ENCODE results near the gene AP1S2. TPM values are rescaled to one million over a fixed set of nuclear protein-coding genes. Genes with fewer than 3 reads are reported as not detected.
A peak's percentile ranks its signal among the peaks of the same experiment; 100 is the strongest.
"Not testable (repeated sequence)": the region's sequence is repeated elsewhere in the genome, so short reads cannot be mapped to it uniquely, and the experiment has no call there.

AP1S2 gene
- 208 and 223 TPM in 2 replicates for total RNA-seq (2014; rRNA removed; shearing (Covaris generic))

DNA sequence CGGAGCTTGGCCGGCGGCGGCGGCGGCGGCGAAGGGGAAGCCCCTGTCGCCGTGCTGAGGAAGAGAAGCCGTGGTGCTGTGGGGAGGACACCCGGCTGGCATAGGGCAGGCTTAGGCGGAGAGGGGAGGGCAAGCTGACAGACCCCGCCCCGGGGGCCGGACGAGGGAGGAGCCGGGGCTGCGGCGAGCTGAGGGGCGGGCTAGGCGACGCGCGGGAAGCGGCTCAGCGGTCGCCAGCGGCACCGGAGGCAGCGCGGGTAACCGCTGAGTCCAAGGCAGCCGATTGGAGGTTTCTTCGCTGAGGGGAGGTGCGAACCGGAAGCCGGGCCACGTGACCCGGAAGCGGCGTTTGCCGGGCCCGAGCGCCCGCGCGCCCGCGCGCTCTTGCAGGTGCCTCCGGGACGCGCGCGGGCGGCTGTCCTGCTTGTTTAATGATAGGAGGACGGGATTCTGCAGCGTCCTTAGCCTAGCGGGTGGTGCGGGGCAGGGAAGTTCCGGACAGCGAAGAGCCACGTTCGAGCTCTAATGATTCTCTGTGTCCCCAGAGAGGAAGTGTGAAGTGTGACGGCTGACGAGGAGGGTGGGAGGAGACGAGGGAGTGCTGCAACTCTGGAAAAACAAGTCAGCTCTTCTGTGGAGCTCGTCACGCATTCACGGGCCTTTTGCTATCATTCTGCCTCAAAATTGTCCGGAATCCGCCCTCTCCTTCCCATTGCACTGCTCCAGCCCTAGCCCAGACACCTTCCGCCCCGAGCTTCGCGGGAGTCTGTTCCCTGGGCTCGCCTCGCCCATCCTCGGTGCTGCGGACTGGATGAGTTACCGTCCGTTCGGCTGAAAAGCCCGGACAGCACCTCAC is at the start of gene AP1S2:
TSS of gene AP1S2 (minus strand) at position 102 of the 856 bp plus-strand sequence. CDS start 2,289 bp downstream, outside the sequence.
- Histone ChIP-seq H3K4me3 (peak within 1 kb of the TSS; percentile 65), H3K36me3 (peaks cover 4% of the 10 kb centered on the region), H3K27me3 (replicated peaks) (no peaks in the 10 kb centered on the region), H3K27ac (peak within 1 kb of the TSS; percentile 53), H3K4me1 (replicated peaks) (peaks cover 4% of the 10 kb centered on the region; the same call in 1 of the 2 replicates), H3K9me3 (replicated peaks) (no peaks in the 10 kb centered on the region)
- DNase-seq (ENCODE audit: low read depth in 1 of 2, low spot score in 2 of 2), result peak; percentile 91 to 92

DNA sequence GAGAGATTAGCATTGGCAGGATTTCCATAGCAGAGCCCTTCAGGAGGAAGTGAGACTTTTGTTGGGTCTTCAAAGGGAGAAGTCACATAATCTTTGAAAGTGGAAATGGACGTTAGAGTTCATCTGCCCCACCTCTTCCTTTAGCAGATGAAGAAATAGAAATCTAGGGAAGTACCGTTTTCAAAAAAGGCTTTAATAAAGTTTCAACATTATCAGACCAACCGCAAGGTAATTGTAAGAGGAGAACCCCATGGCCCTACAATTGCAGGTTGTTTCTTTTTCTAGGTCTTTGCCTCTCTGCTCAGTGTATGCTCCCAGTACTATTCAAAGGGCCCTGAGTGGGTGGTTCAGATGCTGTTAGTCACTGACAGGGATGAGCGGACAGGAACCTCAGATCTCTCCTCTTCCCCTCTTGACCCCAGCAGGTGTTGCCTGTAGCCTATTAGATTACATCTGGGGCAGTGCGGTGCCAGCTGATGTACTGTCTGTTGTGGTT is 48.6 kb upstream of the AP1S2 start:
- H3K9me3 ChIP-seq (replicated peaks), result no peaks in the 10 kb centered on the region
- H3K4me1 ChIP-seq (replicated peaks), result no peaks in the 10 kb centered on the region
- DNase-seq (ENCODE audit: low read depth in 1 of 2, low spot score in 2 of 2), result no peak
- no peaks in the 10 kb centered on the region for H3K27me3 ChIP-seq (replicated peaks)
- H3K4me3 ChIP-seq, result no peak overlapping the region
- no peak overlapping the region for H3K27ac ChIP-seq
- no peaks in the 10 kb centered on the region for H3K36me3 ChIP-seq

DNA sequence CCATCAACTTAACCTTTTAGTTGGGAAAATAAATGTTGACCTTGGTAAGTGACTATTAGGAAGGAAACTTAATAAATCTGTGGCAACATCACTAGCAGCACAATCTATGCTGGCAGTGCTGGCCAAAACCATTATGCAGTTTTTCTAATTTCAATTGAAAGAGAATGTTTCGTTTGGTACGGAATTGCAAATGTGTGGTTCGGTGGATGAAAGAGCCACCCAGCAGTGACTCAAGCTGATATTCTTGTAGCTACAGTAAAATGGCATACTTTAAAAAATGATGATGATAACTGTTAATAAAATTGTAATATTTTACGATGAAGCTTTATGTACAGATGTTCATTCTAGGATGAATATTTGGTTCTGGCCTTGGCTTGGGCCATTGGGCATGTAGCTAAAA is 40.7 kb upstream of the AP1S2 start:
- DNase-seq (ENCODE audit: low read depth in 1 of 2, low spot score in 2 of 2), result no peak
- no peaks in the 10 kb centered on the region for H3K27me3 ChIP-seq (replicated peaks)
- H3K36me3 ChIP-seq, result no peaks in the 10 kb centered on the region
- no peaks in the 10 kb centered on the region for H3K9me3 ChIP-seq (replicated peaks)
- no peak overlapping the region for H3K27ac ChIP-seq
- no peaks in the 10 kb centered on the region for H3K4me1 ChIP-seq (replicated peaks)
- H3K4me3 ChIP-seq, result no peak overlapping the region

DNA sequence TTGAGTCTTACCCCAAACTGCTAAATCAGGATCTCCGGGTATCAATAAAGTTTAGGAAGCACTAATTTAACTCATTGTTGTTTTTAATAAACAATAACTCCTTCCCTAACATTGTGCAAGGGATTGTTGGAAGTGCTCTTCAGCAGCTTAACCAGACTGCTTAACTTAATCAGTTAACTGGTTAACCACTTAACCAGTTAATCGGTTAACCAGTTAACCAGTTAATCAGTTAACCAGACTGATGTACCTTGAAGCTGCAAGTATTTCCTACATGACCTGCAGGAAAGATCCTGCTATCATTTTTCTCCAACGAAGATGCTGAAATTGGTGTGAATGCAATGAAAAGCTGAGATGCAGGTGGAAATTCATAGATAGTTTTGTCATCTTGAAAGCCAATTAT is 40.1 kb upstream of the AP1S2 start:
- no peak overlapping the region for H3K4me3 ChIP-seq
- H3K9me3 ChIP-seq (replicated peaks), result no peaks in the 10 kb centered on the region
- H3K27ac ChIP-seq, result no peak overlapping the region
- H3K4me1 ChIP-seq (replicated peaks), result no peaks in the 10 kb centered on the region
- no peak for DNase-seq (ENCODE audit: low read depth in 1 of 2, low spot score in 2 of 2)
- H3K27me3 ChIP-seq (replicated peaks), result no peaks in the 10 kb centered on the region
- no peaks in the 10 kb centered on the region for H3K36me3 ChIP-seq

DNA sequence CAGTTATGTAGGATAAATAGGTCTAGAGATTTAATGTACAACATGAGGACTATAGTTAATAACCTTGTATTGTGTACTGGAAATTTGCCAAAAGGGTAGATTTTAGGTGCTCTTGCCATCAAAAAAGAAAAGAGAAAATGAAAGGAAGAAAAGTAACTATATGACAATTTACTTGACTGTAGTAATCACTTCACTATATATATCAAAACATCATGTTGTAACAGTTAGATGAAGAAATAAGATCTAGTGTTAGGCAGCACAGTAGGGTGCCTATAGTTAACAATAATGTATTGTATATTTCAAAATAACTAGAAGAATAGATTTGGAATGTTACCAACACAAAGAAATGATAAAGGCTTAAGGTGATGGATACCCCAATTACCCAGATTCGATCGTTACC is 35.9 kb upstream of the AP1S2 start:
- Histone ChIP-seq H3K27ac (no peak overlapping the region), H3K4me3 (no peak overlapping the region), H3K9me3 (replicated peaks) (no peaks in the 10 kb centered on the region), H3K4me1 (replicated peaks) (no peaks in the 10 kb centered on the region), H3K36me3 (no peaks in the 10 kb centered on the region), H3K27me3 (replicated peaks) (no peaks in the 10 kb centered on the region)
- DNase-seq (ENCODE audit: low read depth in 1 of 2, low spot score in 2 of 2), result no peak

DNA sequence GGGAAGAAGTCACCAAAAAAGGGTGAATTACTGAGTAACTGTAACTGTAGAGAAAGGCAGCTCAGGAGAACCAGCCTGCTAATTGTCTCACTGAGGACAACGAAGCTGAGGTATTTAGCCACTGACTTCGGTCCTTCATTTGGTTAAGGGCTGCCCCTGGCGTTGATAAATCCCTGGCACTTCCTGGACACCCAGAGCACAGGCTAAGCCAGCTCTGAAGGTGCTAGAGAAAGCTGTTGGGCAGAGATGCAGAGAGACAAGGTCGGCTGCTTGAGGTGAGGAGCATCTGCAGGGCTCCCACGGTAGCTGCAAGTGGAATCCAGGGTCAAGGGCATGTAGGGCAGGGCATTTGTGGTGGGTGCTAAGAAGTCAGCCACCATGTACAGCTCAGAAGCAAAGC is 33.4 kb upstream of the AP1S2 start:
- Histone ChIP-seq H3K9me3 (replicated peaks) (no peaks in the 10 kb centered on the region), H3K36me3 (no peaks in the 10 kb centered on the region), H3K27me3 (replicated peaks) (no peaks in the 10 kb centered on the region), H3K27ac (no peak overlapping the region), H3K4me1 (replicated peaks) (peaks cover 3% of the 10 kb centered on the region), H3K4me3 (no peak overlapping the region)
- no peak for DNase-seq (ENCODE audit: low read depth in 1 of 2, low spot score in 2 of 2)

DNA sequence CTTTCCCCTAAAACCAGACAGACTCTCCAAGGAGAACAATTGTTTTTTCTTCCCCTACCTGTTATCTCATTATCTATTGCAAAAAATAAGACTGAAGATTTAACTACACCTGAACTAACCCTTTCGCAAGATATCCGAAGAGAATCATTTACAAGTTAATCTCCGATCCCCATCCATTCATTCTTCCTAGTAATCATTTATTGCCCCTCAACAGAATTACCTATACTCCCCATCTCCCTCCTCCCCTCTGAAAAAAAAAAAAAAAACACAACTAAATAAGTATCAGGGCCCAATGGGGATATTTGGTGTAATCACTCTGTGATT is 28.9 kb upstream of the AP1S2 start:
- Histone ChIP-seq H3K36me3 (no peaks in the 10 kb centered on the region), H3K9me3 (replicated peaks) (no peaks in the 10 kb centered on the region), H3K27me3 (replicated peaks) (no peaks in the 10 kb centered on the region), H3K4me3 (no peak overlapping the region), H3K4me1 (replicated peaks) (peaks cover 8% of the 10 kb centered on the region), H3K27ac (no peak overlapping the region)
- no peak for DNase-seq (ENCODE audit: low read depth in 1 of 2, low spot score in 2 of 2)

DNA sequence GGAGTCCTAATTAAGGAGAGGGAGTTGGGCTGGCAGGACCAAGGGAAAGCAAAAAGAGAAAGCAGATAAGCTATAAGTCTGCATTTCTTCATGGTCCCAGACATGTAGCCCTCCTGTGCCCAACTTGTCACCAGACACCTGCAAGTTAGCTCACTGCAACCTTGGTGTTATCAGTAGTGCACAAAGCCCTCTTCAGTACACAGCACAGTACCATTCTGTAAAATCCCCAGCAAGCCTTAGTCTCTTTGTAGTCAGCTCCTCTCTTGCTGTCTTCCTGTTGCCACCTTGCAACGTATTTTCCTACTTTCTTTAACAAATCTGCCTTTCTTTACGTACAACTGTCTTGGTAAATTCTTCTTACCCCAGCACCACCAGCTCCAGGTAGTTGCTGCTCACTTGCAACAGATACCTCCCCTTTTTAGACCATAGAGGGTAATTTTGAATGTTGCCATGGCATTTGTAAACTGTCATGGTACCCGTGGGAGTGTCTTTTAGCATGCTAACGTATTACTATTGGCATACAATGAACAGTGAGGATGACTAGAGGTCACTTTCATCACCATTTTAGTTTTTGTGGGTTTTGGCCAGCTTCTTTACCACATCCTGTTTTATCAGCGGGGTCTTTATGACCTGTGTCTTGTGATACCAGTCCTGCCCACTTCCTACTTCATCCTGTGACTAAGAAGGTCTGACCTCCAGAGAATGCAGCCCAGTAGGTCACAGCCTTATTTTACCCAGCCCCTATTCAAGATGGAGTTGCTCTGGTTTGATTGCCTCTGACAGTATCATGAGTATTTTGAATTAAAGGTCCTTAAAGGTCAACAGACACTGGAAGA is 28.3 kb upstream of the AP1S2 start:
- Histone ChIP-seq H3K4me1 (replicated peaks) (peaks cover 8% of the 10 kb centered on the region), H3K9me3 (replicated peaks) (no peaks in the 10 kb centered on the region), H3K27me3 (replicated peaks) (no peaks in the 10 kb centered on the region), H3K36me3 (no peaks in the 10 kb centered on the region), H3K27ac (no peak overlapping the region), H3K4me3 (no peak overlapping the region)
- DNase-seq (ENCODE audit: low read depth in 1 of 2, low spot score in 2 of 2), result peak in 1 of 2 experiments; percentile 8

DNA sequence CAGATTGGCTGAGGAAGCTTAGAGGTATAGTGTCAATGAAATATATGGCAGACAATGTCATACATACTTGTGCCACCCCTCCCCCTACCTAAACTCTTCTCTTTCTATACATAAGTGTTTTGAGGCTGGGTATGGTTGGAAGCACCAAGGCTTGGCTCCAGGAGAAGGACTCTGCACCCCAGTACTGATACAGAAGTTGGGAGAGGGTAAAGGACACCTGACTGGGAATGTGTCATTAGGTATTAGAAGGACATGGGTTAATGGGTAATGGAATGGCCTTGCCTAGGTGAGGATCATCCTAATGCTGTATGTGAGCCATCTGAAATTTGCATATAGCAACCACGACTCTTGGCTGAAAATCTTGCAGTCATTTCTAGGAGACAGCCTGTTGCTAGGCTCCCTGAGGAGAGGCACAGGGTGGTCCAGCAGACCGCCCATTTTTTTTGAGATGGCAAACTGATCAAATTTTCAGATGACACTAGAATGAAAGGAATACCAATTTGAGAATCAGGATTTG is 26.8 kb upstream of the AP1S2 start:
- Histone ChIP-seq H3K27ac (no peak overlapping the region), H3K36me3 (no peaks in the 10 kb centered on the region), H3K27me3 (replicated peaks) (no peaks in the 10 kb centered on the region), H3K4me3 (no peak overlapping the region), H3K9me3 (replicated peaks) (no peaks in the 10 kb centered on the region), H3K4me1 (replicated peaks) (peaks cover 8% of the 10 kb centered on the region)
- DNase-seq (ENCODE audit: low read depth in 1 of 2, low spot score in 2 of 2), result no peak

DNA sequence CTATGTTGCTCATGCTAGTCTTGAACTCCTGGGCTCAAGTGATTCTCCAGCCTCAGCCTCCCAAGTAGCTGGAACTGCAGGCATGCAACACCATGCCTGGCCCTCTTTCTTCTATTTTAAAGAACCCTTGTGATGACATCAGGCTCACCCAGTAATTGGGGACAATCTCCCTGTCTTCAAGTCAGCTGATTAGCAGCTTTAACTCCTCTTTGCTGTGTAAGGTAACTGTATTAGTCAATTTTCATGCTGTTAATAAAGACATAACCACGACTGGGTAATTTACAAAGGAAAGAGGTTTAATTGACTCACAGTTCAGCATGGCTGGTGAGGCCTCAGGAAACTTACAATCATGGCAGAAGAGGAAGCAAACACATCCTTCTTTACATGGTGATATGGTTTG is 23.3 kb upstream of the AP1S2 start:
- not testable (repeated sequence) for H3K9me3 ChIP-seq (replicated peaks); H3K4me1 ChIP-seq (replicated peaks); H3K27me3 ChIP-seq (replicated peaks); H3K27ac ChIP-seq; DNase-seq (ENCODE audit: low read depth in 1 of 2, low spot score in 2 of 2); H3K36me3 ChIP-seq; H3K4me3 ChIP-seq

DNA sequence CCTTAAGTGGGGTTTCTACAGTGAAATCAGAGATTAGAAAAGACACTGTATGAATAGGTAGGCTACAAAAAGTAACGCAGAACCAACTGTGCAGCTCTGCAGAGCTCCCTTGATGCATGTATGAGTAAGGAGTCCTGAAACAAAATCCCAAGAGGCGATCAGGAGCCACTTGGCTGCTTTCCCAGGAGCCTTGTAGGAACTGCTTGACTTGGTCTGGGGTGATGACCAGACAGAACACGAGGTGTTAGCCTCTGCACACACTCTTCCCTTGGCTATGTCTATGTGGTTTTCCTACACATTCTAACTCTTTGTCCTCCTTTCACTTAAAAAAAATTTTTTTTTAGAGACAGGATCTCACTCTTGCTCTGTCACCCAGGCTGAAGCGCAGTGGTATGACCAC is 22.8 kb upstream of the AP1S2 start:
- no peak for DNase-seq (ENCODE audit: low read depth in 1 of 2, low spot score in 2 of 2)
- H3K4me3 ChIP-seq, result no peak overlapping the region
- H3K36me3 ChIP-seq, result no peaks in the 10 kb centered on the region
- H3K27me3 ChIP-seq (replicated peaks), result no peaks in the 10 kb centered on the region
- H3K9me3 ChIP-seq (replicated peaks), result no peaks in the 10 kb centered on the region
- H3K4me1 ChIP-seq (replicated peaks), result no peaks in the 10 kb centered on the region
- H3K27ac ChIP-seq, result no peak overlapping the region

DNA sequence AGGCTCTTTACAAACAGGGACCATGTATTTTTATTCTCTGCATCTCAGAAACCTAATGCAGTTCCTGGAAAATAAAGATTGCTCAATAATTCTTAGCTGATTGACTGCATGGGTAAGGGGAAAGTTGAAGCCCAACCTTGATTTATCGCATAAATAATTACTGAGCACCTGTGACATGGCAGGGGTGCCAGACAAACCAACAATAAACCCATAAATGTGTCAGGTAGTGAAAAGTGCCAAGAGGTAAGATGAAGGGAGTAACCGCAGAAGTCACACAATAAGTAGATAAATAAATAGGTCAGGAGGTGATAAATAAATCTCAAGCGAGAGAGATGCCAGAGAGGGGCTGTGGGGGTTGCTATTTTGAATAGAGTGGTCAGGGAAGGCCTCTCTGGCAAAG is 20.1 kb upstream of the AP1S2 start:
- DNase-seq (ENCODE audit: low read depth in 1 of 2, low spot score in 2 of 2), result no peak
- no peaks in the 10 kb centered on the region for H3K27me3 ChIP-seq (replicated peaks)
- no peaks in the 10 kb centered on the region for H3K4me1 ChIP-seq (replicated peaks)
- no peak overlapping the region for H3K4me3 ChIP-seq
- no peak overlapping the region for H3K27ac ChIP-seq
- H3K9me3 ChIP-seq (replicated peaks), result no peaks in the 10 kb centered on the region
- no peaks in the 10 kb centered on the region for H3K36me3 ChIP-seq

DNA sequence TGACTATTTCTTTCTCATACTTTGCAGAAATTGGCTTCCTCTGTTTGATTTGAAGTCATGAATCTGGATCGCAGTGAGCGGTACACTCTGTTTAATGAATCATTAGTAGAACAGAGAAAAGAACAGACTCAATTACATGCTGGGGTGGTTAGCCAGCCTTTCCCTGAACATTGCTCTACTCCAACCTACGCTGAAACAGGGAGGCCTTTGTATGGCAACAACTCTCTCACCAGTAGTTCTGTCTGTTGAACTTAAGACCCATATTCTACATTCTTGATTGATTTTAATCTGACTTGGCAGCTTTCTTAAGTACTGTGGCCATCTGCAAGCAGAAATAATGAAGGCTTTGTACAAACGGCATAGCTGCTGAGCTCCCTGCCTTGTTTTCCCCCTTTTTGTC is 19.0 kb upstream of the AP1S2 start:
- Histone ChIP-seq H3K27ac (no peak overlapping the region), H3K36me3 (no peaks in the 10 kb centered on the region), H3K4me3 (no peak overlapping the region), H3K27me3 (replicated peaks) (no peaks in the 10 kb centered on the region), H3K9me3 (replicated peaks) (no peaks in the 10 kb centered on the region), H3K4me1 (replicated peaks) (no peaks in the 10 kb centered on the region)
- no peak for DNase-seq (ENCODE audit: low read depth in 1 of 2, low spot score in 2 of 2)

DNA sequence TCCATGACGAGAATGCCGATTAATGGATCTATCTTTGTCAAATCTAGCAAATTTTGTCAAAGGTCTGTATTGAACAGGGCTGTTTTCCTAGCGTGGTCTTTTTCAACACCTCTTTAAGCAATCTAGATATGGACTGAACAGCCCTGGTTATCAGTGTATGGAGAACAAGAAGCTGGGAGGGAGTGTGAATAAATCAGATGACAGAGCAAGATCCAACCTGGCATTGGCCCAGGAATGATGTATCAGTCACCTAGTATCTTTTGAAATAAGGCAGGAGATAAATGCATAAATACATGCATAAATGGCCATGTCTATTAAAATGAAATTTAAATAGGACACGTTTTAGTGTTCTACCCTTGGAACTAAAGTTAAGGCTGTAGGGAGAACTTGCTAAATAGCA is 15.7 kb upstream of the AP1S2 start:
- no peak for DNase-seq (ENCODE audit: low read depth in 1 of 2, low spot score in 2 of 2)
- H3K27me3 ChIP-seq (replicated peaks), result no peaks in the 10 kb centered on the region
- H3K4me3 ChIP-seq, result no peak overlapping the region
- H3K27ac ChIP-seq, result no peak overlapping the region
- no peaks in the 10 kb centered on the region for H3K4me1 ChIP-seq (replicated peaks)
- no peaks in the 10 kb centered on the region for H3K9me3 ChIP-seq (replicated peaks)
- no peaks in the 10 kb centered on the region for H3K36me3 ChIP-seq

Data from SJSA1 (cell line).